Thyroid gland (tissue), 4 donors: ENCODE results near the gene RGS19.

ENCODE experiments used
- POLR2A ChIP-seq, 2 donors: fragments of 450-650 bp; IDR thresholded peaks; one replicate each; pipeline ENCODE4 v1.6.1; 2017; ENCODE audit warnings: antibody characterized with exemption in 2 of 2, mild to moderate bottlenecking in 2 of 2, moderate library complexity in 1 of 2
- TF ChIP-seq, protein P1 (sequence below), 6 experiments: fragments of 200-600 bp in 3 of 6; fragments of 450-650 bp in 3 of 6; sonication (generic) in 3 of 6; IDR thresholded peaks; one replicate each; pipeline ENCODE4 v1.5.1; 2016 to 2019; ENCODE audit warnings: antibody characterized with exemption in 6 of 6, mild to moderate bottlenecking in 2 of 6, inconsistent platforms in 1 of 6, moderate library complexity in 1 of 6

DNA sequence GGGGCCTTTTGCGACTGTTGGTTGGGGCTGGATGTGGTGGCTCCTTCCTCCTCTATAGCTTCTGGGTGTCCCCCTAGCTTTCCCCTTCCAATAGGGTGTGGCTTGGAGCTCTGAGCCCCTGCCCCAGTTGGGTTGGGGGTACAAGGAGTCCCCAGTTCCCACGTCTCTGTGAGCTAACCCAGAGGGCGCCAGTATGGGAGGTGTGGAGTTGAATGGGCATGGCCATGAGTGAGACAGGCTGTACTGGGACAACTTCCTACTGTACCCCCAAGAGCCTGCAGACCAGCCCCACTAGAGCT is 42.2 kb downstream of the RGS19 start:
- TF ChIP-seq, protein P1, sequence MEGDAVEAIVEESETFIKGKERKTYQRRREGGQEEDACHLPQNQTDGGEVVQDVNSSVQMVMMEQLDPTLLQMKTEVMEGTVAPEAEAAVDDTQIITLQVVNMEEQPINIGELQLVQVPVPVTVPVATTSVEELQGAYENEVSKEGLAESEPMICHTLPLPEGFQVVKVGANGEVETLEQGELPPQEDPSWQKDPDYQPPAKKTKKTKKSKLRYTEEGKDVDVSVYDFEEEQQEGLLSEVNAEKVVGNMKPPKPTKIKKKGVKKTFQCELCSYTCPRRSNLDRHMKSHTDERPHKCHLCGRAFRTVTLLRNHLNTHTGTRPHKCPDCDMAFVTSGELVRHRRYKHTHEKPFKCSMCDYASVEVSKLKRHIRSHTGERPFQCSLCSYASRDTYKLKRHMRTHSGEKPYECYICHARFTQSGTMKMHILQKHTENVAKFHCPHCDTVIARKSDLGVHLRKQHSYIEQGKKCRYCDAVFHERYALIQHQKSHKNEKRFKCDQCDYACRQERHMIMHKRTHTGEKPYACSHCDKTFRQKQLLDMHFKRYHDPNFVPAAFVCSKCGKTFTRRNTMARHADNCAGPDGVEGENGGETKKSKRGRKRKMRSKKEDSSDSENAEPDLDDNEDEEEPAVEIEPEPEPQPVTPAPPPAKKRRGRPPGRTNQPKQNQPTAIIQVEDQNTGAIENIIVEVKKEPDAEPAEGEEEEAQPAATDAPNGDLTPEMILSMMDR (IDR thresholded peaks at IDR 0.05): no peak
- no peak for TF ChIP-seq POLR2A (IDR thresholded peaks at IDR 0.05)
